NB4 (cell line): Measurements from ENCODE around the gene TBC1D26.

Experiments used
- POLR2A ChIP-seq: IDR thresholded peaks from 2 replicates; pipeline ENCODE4 v1.6.1; 2011; ENCODE audit warnings: mild to moderate bottlenecking; ENCODE audit not compliant: insufficient read length; ENCODE audit errors: extremely low read depth
- TF ChIP-seq, protein P1 (sequence below): IDR thresholded peaks from one replicate; pipeline ENCODE4 v1.5.1; 2012; ENCODE audit warnings: low read depth, low read length

DNA sequence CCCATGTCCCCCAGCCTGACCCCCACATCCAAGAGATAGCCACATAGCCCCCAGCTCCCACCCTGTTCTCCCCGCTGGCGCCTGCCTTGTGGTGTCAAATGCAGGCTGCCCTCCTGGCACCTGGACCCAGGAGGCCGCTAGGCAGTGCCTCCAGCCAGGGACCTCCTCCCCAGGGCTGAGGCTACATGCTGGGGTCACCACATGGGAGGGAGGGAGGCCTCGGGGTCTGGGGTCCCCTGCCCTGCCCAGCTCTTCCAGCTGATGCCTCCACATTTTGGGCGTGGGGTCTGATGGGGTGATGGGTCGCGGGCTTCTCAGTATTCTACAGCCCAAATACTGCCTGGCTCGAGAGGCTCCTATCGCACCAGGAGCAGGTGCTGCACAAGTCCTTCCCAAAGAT lies 9.5 kb downstream of the TBC1D26 start:
- no peak for TF ChIP-seq POLR2A
- TF ChIP-seq, protein P1, sequence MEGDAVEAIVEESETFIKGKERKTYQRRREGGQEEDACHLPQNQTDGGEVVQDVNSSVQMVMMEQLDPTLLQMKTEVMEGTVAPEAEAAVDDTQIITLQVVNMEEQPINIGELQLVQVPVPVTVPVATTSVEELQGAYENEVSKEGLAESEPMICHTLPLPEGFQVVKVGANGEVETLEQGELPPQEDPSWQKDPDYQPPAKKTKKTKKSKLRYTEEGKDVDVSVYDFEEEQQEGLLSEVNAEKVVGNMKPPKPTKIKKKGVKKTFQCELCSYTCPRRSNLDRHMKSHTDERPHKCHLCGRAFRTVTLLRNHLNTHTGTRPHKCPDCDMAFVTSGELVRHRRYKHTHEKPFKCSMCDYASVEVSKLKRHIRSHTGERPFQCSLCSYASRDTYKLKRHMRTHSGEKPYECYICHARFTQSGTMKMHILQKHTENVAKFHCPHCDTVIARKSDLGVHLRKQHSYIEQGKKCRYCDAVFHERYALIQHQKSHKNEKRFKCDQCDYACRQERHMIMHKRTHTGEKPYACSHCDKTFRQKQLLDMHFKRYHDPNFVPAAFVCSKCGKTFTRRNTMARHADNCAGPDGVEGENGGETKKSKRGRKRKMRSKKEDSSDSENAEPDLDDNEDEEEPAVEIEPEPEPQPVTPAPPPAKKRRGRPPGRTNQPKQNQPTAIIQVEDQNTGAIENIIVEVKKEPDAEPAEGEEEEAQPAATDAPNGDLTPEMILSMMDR = no peak
